GM18868 (cell line): Measurements from ENCODE around the gene IFNG-AS1.

Experiments used
- ATAC-seq: cut with Tn5 transposase; IDR thresholded peaks from one replicate; pipeline ENCODE4 v1.9.1; 2021; ENCODE audit warnings: mild to moderate bottlenecking, moderate library complexity; ENCODE audit not compliant: unreplicated experiment

Gene IFNG-AS1

GRCh38 chr12:67993143-67993542 is 3.9 kb downstream of the IFNG-AS1 start:
- no peak for ATAC-seq

GRCh38 chr12:67994046-67994445 is 4.8 kb downstream of the IFNG-AS1 start:
- no peak for ATAC-seq

GRCh38 chr12:67996347-67996746 is 7.1 kb downstream of the IFNG-AS1 start:
- no peak for ATAC-seq

GRCh38 chr12:67998379-67998778 is 9.1 kb downstream of the IFNG-AS1 start:
- no peak for ATAC-seq

GRCh38 chr12:67999244-67999643 is 10.0 kb downstream of the IFNG-AS1 start:
- no peak for ATAC-seq

GRCh38 chr12:68001486-68002466 is 12.5 kb downstream of the IFNG-AS1 start:
- no peak for ATAC-seq

GRCh38 chr12:68003777-68004176 is 14.5 kb downstream of the IFNG-AS1 start:
- no peak for ATAC-seq

- ATAC-seq = no peak
Observed at GRCh38 chr12:68007033-68007432, 17.8 kb downstream of the IFNG-AS1 start.

GRCh38 chr12:68007466-68007865 is 18.2 kb downstream of the IFNG-AS1 start:
- no peak for ATAC-seq

- ATAC-seq = no peak
Observed at GRCh38 chr12:68011206-68011881, 22.1 kb downstream of the IFNG-AS1 start.

GRCh38 chr12:68011882-68012207 is 22.6 kb downstream of the IFNG-AS1 start:
- ATAC-seq = no peak

GRCh38 chr12:68012712-68013111 is 23.5 kb downstream of the IFNG-AS1 start:
- peak; percentile 76 for ATAC-seq

- no peak for ATAC-seq
Observed at GRCh38 chr12:68013181-68013580, 23.9 kb downstream of the IFNG-AS1 start.

GRCh38 chr12:68016136-68016535 is 26.9 kb downstream of the IFNG-AS1 start:
- ATAC-seq = no peak

GRCh38 chr12:68018315-68018714 is 29.1 kb downstream of the IFNG-AS1 start:
- no peak for ATAC-seq

GRCh38 chr12:68020049-68020448 is 30.8 kb downstream of the IFNG-AS1 start:
- ATAC-seq = no peak

GRCh38 chr12:68020699-68021098 is 31.5 kb downstream of the IFNG-AS1 start:
- no peak for ATAC-seq

- no peak for ATAC-seq
Observed at GRCh38 chr12:68028647-68029046, 39.4 kb downstream of the IFNG-AS1 start.

- ATAC-seq = no peak
Observed at GRCh38 chr12:68030248-68030647, 41.0 kb downstream of the IFNG-AS1 start.

GRCh38 chr12:68031174-68031573 is 41.9 kb downstream of the IFNG-AS1 start:
- ATAC-seq = no peak

GRCh38 chr12:68031881-68032739 is 42.9 kb downstream of the IFNG-AS1 start:
- ATAC-seq = no peak
